ENCODE measurements around the gene PLEKHG4B. TPM values are rescaled to one million over a fixed set of nuclear protein-coding genes. Genes with fewer than 3 reads are reported as not detected.

The PLEKHG4B gene
- polyA plus RNA-seq, 1 donor from 2014 or later = 0.78 TPM

- Histone ChIP-seq H3F3A (ENCODE audit: insufficient read depth, low read length, poor library complexity, severe bottlenecking) (no peaks in the 10 kb centered on the region), H4K20me1 (ENCODE audit: insufficient read depth) (no peaks in the 10 kb centered on the region), H3K36me3 (ENCODE audit: insufficient read depth, low read length) (no peaks in the 10 kb centered on the region), H3K27ac (ENCODE audit: low read length) (no peak overlapping the region), H3K9me2 (ENCODE audit: insufficient read depth, low read length) (no peaks in the 10 kb centered on the region), H3K9ac (ENCODE audit: low read length) (no peak overlapping the region), H3K79me2 (replicated peaks; ENCODE audit: insufficient read depth, low read length) (no peaks in the 10 kb centered on the region), H3K4me2 (ENCODE audit: low read length) (no peak overlapping the region), H3K9me3 (ENCODE audit: low read length) (no peaks in the 10 kb centered on the region), H2AFZ (ENCODE audit: low read depth, low read length) (no peak overlapping the region), H3K27me3 (ENCODE audit: insufficient read depth, low read depth, low read length) (no peaks in the 10 kb centered on the region), H3K4me3 (ENCODE audit: low read length) (no peak overlapping the region)
- no peak for TF ChIP-seq SMC3 (conservative IDR thresholded peaks at IDR 0.05; ENCODE audit: poor library complexity)
- no peak for TF ChIP-seq EP300 (conservative IDR thresholded peaks at IDR 0.05; ENCODE audit: poor library complexity, severe bottlenecking)
- TF ChIP-seq MXI1 (conservative IDR thresholded peaks at IDR 0.05; ENCODE audit: poor library complexity, severe bottlenecking) = no peak
- TF ChIP-seq POLR2AphosphoS5 (IDR thresholded peaks at IDR 0.05) = no peak
- TF ChIP-seq REST (IDR thresholded peaks at IDR 0.05; ENCODE audit: borderline replicate concordance) = no peak
- TF ChIP-seq EZH2 (IDR thresholded peaks at IDR 0.05; ENCODE audit: borderline replicate concordance, insufficient read depth, low read length, poor library complexity, severe bottlenecking) = no peak
- no peak for TF ChIP-seq RAD21 (conservative IDR thresholded peaks at IDR 0.05)
- no peak for TF ChIP-seq CTCF (IDR thresholded peaks at IDR 0.05; ENCODE audit: poor library complexity, severe bottlenecking)
- TF ChIP-seq TAF1 (IDR thresholded peaks at IDR 0.05; ENCODE audit: low read depth) = no peak
Observed at GRCh38 chr5:228886-229285, 136.9 kb downstream of the PLEKHG4B start.

GRCh38 chr5:230711-231110, 138.7 kb downstream of the PLEKHG4B start:
- no peak overlapping the region for H3K9ac ChIP-seq (ENCODE audit: low read length)
- no peaks in the 10 kb centered on the region for H3F3A ChIP-seq (ENCODE audit: insufficient read depth, low read length, poor library complexity, severe bottlenecking)
- no peaks in the 10 kb centered on the region for H3K27me3 ChIP-seq (ENCODE audit: insufficient read depth, low read depth, low read length)
- H2AFZ ChIP-seq (ENCODE audit: low read depth, low read length) = no peak overlapping the region
- H3K27ac ChIP-seq (ENCODE audit: low read length) = no peak overlapping the region
- H3K9me2 ChIP-seq (ENCODE audit: insufficient read depth, low read length) = no peaks in the 10 kb centered on the region
- no peaks in the 10 kb centered on the region for H3K9me3 ChIP-seq (ENCODE audit: low read length)
- TF ChIP-seq EZH2 (IDR thresholded peaks at IDR 0.05; ENCODE audit: borderline replicate concordance, insufficient read depth, low read length, poor library complexity, severe bottlenecking) (no peak), EP300 (conservative IDR thresholded peaks at IDR 0.05; ENCODE audit: poor library complexity, severe bottlenecking) (no peak), MXI1 (conservative IDR thresholded peaks at IDR 0.05; ENCODE audit: poor library complexity, severe bottlenecking) (no peak)
- H3K4me2 ChIP-seq (ENCODE audit: low read length) = no peak overlapping the region
- no peaks in the 10 kb centered on the region for H4K20me1 ChIP-seq (ENCODE audit: insufficient read depth)
- H3K36me3 ChIP-seq (ENCODE audit: insufficient read depth, low read length) = no peaks in the 10 kb centered on the region
- H3K4me3 ChIP-seq (ENCODE audit: low read length) = no peak overlapping the region
- no peaks in the 10 kb centered on the region for H3K79me2 ChIP-seq (replicated peaks; ENCODE audit: insufficient read depth, low read length)
